GM12892 (cell line): ENCODE data around the gene MRPL17.

Experiments
- DNase-seq: peaks from one replicate; pipeline ENCODE4 v3.0.0; 2011; ENCODE audit not compliant: insufficient read length
- FAIRE-seq: peaks from 2 replicates; lab custom pipeline; 2011; peaks lifted over from hg19 to GRCh38; lab: Jason Lieb, UNC
- POLR2A ChIP-seq: IDR thresholded peaks from 2 replicates; pipeline ENCODE4 v1.6.1; 2011; ENCODE audit warnings: low read depth, low read length, control low read depth
- POLR2AphosphoS5 ChIP-seq: IDR thresholded peaks from 2 replicates; pipeline ENCODE4 v1.6.1; 2011; ENCODE audit warnings: low read depth, low read length, control low read depth
- TAF1 ChIP-seq: IDR thresholded peaks from 2 replicates; pipeline ENCODE4 v1.6.1; 2011; ENCODE audit warnings: low read depth, mild to moderate bottlenecking, control low read depth, low read length, borderline replicate concordance

The MRPL17 gene

DNA sequence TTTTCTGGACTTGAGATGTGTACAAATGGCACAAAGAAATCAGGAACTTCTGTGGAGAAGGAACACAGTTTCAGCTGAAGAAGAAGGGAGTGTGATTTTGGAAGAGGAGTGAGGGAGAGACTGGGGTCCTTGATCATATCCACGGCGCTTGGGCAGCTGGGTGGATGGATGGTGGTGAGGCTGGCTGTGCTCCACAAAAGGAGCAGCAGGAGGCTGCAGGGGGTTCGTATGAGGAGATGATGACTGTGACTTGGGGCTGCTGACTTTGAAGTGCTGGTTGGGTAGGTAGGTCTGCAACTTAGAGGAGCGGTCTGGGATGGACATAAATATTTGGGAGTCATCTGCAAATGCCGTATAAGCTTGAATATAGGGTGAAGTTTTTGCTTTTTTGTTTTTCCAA is 26.2 kb downstream of the MRPL17 start:
- FAIRE-seq (no peak), DNase-seq (no peak)
- no peak for TF ChIP-seq POLR2A

DNA sequence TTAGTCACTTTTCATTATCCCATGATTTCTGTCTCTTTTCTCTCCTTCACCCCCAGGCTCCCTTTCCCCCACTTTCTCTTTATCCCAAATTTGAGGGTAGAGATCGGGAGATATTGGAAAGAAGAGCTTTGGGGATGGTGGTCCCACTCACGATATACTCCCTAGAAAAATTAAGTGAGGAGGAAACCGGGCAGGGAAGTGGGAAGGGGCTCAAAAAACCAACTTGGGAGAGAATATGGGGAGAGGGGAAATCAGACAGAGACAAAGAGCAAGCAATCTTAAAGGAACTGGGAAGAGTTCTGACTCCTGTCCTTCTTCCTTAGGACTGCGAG is 26.6 kb downstream of the MRPL17 start:
- no peak for TF ChIP-seq POLR2A
- no peak for TF ChIP-seq POLR2AphosphoS5
- no peak for TF ChIP-seq TAF1
- FAIRE-seq = no peak
- DNase-seq = no peak

DNA sequence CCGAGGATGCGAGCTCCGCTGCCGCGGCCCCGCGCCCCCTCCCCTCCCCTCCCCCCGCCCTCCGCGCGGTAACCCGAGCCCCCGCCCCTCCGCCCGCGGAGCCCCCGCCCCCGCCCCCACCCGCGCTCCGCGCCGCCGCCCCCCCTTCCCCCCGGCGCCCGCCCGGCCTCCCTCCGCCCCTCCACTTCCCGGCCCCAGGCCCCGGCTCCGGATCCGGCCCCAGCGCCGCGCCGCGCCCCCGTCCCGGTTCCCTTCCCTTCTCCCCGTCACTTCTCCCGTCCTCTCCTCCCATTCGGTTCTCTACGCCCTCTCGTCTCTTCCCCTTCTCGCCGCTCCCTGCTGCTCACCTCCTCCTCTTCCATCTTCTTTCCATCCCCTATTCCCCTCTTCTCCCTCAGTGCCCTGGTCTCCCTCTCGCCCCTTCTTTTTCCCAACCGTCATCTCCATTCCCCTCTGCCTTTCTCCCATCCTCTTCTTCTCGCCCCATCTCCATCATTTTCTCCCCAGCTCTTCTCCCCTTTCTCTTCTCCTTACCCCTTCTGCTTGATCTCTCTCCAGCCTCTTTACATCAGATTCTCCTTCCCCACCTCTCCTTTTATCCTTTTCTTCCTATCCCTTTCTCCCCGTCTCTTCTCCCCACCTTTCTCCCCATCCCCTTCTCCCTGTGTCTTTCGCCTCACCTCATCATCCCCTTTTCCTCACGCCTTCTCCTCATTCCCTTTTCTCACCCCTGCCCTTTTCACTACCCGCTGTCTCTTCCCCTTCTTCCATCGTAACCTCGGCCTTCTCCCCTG is 27.2 kb downstream of the MRPL17 start, which contains the start of gene DCHS1:
Gene DCHS1, minus strand, starts transcription at position 20 of the 794 bp plus-strand sequence. CDS start 14,196 bp downstream, outside the sequence.
- no peak for TF ChIP-seq POLR2A
- no peak for TF ChIP-seq TAF1
- TF ChIP-seq POLR2AphosphoS5 = no peak
- DNase-seq = no peak
- FAIRE-seq = no peak

DNA sequence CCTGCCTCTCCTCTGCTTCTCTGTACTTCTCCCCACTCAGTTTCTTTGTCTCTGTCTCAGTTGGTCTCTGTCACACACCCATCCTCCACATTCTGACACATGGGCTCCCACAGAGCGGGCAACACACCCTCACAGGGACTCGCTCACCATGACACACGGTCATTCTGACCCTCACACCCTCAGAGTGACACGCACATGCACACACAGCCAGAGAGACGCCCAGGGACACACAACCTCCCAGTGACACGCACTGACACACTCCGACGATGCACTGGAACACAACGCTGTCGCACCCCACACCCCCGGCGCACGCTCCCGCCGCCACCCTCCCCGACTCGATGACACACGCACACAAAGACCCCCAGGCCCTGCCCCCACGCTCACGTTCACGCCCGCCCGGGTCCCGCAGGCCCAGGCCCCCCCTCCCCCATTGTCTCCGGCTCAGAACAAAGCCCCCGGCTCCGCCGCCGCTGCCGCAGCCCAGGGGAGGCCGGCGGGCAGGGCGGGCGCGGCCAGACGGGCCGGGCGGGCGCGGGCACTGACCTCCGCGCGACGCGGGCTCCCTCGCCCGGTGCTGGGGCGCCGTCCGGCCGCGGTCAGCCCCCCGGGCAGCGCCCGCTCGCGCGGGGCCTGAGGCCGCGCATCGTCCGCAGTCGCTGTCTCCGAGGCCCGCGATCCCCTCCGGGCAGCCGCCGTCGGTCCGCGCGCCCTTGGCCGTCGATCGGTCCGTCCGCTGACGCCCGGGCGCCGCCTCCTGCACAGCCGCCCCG is 27.9 kb downstream of the MRPL17 start:
- TF ChIP-seq POLR2AphosphoS5 = no peak
- TF ChIP-seq TAF1 = no peak
- TF ChIP-seq POLR2A = no peak
- DNase-seq = no peak
- FAIRE-seq = peak; percentile 27

DNA sequence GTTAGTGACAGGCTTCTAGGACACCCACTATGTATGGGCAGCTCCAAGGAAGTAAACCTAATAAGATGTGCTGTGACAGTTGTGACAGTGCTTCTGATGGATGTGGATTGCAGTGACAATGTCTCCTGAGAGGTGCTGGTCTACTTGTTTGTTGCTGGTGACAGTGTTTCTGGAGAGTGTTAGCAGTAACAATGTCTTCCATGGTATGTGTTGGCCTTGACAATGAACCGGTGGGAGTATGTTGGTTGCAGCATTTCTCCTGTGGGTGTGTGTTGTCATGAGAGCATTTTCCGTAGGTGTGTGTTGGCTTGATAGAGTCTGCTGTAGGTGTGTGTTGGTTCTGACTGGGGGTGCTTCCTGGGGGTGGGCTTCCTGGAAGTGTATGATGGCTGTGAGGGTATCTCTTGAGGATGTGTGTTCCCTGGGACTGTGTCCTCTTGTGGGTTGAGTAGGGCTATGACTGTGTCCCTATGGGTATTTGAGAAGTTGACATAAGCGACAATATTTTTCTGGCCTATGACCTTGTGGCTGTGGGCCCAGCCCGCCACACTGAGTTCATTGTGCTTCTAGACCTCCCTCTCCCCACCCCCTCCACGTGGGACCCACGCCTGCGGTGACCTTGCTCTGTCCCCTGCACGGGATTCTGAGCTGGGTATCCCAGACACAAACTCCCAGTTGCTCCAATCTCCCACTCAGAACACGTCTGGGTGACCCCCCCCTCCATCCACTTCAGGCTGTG is 28.7 kb downstream of the MRPL17 start:
- no peak for DNase-seq
- peak; percentile 24 for FAIRE-seq
- TF ChIP-seq POLR2A = no peak
- no peak for TF ChIP-seq TAF1
- no peak for TF ChIP-seq POLR2AphosphoS5

DNA sequence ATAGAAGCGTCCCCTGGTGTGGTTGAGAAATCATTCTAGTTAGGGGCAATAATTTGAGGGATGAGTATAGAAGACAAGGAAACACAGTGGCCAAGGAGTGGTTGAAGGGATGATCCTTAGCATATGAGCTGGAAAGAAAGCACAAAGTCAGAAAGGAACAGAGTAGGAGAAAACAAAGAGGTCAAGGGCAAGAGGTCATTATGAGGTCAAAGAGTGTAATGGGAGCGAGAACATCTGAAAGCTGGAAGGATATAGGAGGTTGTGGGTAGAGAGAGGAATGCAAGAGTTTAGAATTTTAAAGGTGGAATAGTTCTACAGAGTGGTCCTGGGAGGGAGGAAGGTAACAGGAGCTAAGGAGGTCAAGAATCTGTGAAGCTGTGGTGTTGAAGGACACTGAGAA is 29.5 kb downstream of the MRPL17 start:
- FAIRE-seq = no peak
- no peak for TF ChIP-seq TAF1
- no peak for TF ChIP-seq POLR2A
- TF ChIP-seq POLR2AphosphoS5 = no peak
- no peak for DNase-seq

DNA sequence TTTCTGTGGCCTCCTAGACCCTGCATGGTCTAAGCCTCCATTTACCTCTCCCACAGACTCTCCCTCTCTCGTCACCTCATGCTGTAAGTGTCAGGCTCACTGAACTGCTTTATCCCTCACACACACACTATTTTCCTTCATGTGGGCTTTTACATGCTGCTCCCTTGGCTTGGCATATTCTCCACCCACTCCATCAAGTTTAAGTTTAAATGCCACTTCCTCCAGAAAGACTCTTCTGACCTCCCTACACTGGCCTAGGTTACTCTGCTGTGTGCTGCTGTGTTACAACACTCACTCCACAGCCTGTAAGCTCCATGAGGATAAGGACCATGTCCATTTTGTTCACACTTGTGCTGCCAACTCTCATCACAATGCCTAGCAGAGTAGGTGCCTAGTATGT is 30.0 kb downstream of the MRPL17 start:
- DNase-seq (no peak), FAIRE-seq (no peak)
- no peak for TF ChIP-seq TAF1
- TF ChIP-seq POLR2A = no peak
- no peak for TF ChIP-seq POLR2AphosphoS5

DNA sequence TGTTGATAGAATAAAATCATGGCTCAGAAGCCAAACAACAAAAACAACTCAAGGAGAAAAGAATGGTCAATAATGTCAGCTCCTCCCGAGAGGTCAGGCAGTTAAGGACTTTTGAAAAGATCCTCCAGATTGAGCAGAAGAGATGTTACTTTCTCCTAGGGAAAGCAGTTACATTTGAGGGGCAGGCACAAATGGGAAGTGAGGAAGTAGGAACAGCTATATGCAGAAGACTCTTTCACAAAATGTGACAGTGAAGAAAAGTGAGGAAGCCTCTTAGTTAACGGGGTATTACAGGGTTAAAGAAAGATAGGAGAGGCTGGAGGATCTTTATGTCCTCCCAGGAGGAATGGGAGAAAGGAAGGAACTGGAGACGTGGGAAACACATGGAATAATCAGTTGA is 31.0 kb downstream of the MRPL17 start:
- no peak for DNase-seq
- FAIRE-seq = no peak

DNA sequence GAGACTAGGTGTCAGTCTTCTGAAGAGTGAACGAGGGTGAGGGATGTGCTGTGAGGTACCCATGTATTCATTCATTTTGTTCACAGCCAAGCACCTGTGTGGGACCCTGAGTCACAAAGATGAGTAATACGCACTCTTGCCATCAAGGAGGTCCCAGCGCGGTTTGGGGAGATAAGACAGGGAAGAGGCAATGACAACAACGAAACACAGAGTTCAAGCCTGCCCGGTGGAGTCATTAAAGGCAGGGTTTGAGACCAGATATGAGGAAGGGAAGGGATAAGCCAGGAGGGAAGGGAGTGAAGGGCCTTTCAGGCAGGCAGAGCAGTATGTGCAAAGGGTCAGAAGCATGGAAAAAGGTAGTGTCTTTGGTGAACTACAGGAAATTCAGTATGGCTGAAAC is 32.2 kb downstream of the MRPL17 start:
- DNase-seq (no peak), FAIRE-seq (no peak)
- TF ChIP-seq TAF1 (no peak), POLR2A (no peak), POLR2AphosphoS5 (no peak)

More for the DNA sequence above, 31.0 kb downstream of the MRPL17 start:
- TF ChIP-seq POLR2A (no peak), POLR2AphosphoS5 (no peak), TAF1 (no peak)

DNA sequence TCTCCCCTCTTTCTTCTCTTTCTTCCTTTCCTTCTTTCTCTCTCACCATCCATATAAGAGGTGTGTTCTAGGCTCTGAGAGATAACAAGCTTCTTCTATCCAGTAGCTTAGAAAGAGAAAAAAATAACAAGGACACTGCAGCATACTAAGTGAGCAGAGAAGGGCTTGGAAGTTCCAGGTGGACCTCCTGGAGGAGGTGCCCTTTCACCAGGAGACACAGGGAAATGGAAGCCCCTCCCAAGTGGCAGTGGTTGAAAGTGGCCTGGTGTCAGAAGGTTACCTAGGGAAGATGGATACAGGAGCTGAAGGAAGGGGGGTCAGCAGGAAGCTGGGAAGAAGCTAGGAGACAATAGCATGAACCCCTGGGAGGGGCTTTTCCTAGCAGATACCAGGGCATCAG is 33.0 kb downstream of the MRPL17 start:
- no peak for DNase-seq
- FAIRE-seq = no peak
- TF ChIP-seq POLR2AphosphoS5 = no peak
- no peak for TF ChIP-seq POLR2A
- TF ChIP-seq TAF1 = no peak

DNA sequence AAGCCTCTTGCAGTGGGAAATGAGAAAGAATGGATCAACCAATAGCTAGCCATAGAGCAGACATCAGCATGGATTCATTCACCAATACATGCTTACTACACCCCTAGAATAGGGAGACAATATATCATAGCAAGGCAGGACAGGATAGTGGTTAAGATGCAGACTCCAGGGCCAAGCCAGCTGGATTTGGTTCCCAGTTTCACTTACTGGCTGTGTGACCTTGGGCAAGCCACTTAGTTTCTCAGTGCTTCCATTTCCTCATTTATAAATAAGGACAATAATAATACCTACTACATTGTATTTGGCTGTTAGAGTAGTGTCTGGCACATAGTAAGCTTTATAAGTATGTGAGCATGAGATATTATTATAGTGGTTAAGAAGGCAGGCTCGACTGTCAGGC is 34.6 kb downstream of the MRPL17 start:
- FAIRE-seq (no peak), DNase-seq (no peak)
- TF ChIP-seq POLR2A (no peak), TAF1 (no peak)

DNA sequence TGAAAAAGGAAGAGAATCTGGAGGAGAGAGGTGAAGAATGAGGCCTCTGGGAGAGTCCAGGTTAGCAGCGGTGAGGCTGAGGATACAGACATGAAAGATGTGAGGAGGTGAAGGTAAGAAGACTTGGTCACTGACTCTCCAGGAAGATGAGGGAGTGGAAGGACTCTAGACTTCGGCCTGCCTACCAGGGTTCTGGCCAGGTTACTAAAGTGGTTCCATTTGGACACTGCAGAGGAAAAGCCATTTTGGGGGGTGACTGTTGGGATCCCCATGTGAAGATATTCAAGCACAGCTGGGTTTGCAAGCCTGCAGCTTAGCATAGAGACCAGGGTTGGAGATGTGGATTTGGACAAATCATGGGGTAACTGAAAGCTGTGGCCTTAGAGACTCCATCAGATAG is 35.3 kb downstream of the MRPL17 start:
- TF ChIP-seq POLR2A (no peak), TAF1 (no peak), POLR2AphosphoS5 (no peak)
- no peak for FAIRE-seq
- DNase-seq = no peak

DNA sequence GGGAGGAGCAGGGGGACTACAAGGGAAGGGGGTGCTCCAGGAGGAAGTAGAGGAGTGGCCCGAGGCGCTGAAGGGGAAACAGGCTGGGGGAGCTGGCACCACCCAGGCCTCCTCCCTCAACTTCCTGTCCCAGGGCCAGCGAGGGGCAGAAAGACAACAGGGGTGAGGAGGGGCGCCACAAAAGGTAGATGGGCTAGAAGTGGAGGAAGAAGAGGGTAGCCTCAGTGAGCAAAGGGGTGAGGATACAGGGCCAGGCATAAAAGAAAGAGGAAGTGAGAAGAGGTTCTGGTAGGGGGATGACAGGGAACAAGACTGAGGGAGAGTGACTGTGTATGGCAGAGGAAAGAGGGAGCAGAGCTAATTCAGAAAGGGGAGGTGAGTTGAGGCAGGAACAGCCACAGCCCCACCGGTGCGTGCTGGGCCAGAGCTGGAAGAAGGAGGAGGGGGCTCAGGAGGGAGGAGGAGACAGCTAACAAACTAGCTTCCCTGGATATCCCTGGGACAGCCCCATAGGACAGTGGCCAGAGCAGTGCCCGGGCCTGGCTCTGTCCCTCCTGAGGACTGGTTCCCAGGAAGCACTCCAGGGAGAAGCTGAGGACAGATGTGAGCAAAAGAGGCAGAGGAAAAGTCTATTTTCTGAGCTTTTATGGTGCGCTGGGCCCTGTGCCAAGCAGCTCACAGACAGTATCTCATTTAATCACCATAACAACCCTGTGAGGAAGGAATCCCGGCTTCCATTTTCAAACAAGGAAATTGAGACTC is 36.0 kb downstream of the MRPL17 start:
- FAIRE-seq = peak; percentile 99
- no peak for DNase-seq

More for the DNA sequence above, 36.0 kb downstream of the MRPL17 start:
- TF ChIP-seq POLR2AphosphoS5 = no peak
- no peak for TF ChIP-seq TAF1
- TF ChIP-seq POLR2A = no peak
